Muscle of leg (tissue), 11 donors: ENCODE measurements around the gene ITLN1. TPM values are rescaled to one million over a fixed set of nuclear protein-coding genes. Genes with fewer than 3 reads are reported as not detected.
A peak's percentile ranks its signal among the peaks of the same experiment; 100 is the strongest.

Source experiments
- DNase-seq: peaks from one replicate; pipeline ENCODE4 v3.0.0; 2013
- H3K27ac ChIP-seq: one replicate; pipeline ENCODE4 v1.5.1; 2013; ENCODE audit warnings: mild to moderate bottlenecking, low read length, control low read depth
- H3K27me3 ChIP-seq: one replicate; pipeline ENCODE4 v1.6.1; 2013; ENCODE audit warnings: low read length; ENCODE audit not compliant: control insufficient read depth, insufficient read depth
- H3K36me3 ChIP-seq: one replicate; pipeline ENCODE4 v1.6.1; 2013; ENCODE audit warnings: low read length; ENCODE audit not compliant: control insufficient read depth, insufficient read depth
- H3K4me1 ChIP-seq: one replicate; pipeline ENCODE4 v1.6.1; 2013; ENCODE audit warnings: low read length; ENCODE audit not compliant: control insufficient read depth, insufficient read depth
- H3K4me3 ChIP-seq: one replicate; pipeline ENCODE4 v1.5.1; 2013; ENCODE audit warnings: low read length, control low read depth
- H3K9me3 ChIP-seq: replicated peaks from 2 replicates; pipeline ENCODE4 v1.6.1; 2013; ENCODE audit warnings: low read depth, low read length; ENCODE audit not compliant: control insufficient read depth
- WGBS: methylation state at CpG from one replicate; pipeline ENCODE4 v1.1.5; 2013; ENCODE audit warnings: missing lambda C conversion rate; ENCODE audit not compliant: insufficient coverage; 5-methylcytosine and 5-hydroxymethylcytosine counted together
- polyA plus RNA-seq, 8 donors: library from polyadenylated mRNA; unstranded; fragments of 120-200 nt; gene quantifications; one replicate each; pipeline versions ENCODE4 v1.2.1 to v1.2.3, GENCODE V29; 2013; ENCODE audit warnings: inconsistent platforms in 1 of 8, low replicate concordance in 1 of 8; ENCODE audit not compliant: insufficient read length in 8 of 8, insufficient read depth in 1 of 8
- total RNA-seq: library from RNA; stranded (reverse); fragments of 120-200 nt; gene quantifications from one replicate; pipeline ENCODE4 v1.2.4, GENCODE V29; 2013

The ITLN1 gene
- total and polyA plus RNA-seq, 9 donors: 0.13 to 8.6 (median 0.30) TPM; not detected in 2

DNA sequence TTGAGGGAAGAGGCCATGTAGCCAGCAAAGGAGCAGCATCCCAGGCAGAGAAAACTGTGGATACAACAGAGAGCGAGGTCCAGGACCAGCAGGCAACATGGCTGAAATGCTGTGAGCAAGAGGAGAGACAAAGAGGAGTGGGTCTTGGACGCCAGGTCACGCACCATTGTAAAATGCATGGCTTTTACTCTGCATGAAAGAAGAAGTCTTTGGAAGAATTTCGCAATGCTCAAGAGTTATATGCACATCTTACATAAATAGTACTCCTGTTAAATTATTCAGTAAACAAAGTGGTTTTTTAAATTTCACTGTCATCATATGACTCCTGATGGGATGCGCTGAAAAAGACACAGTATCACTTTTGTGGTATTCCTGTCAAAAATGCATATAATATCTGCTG, 25.8 kb downstream of the ITLN1 start:
- Histone ChIP-seq H3K4me3 (no peak overlapping the region), H3K27me3 (no peaks in the 10 kb centered on the region), H3K9me3 (no peaks in the 10 kb centered on the region), H3K36me3 (no peaks in the 10 kb centered on the region), H3K27ac (no peak overlapping the region), H3K4me1 (no peaks in the 10 kb centered on the region)
- WGBS: 93% methylated on average over 1 of the region's 5 CpGs
- DNase-seq: peak; percentile 23

DNA sequence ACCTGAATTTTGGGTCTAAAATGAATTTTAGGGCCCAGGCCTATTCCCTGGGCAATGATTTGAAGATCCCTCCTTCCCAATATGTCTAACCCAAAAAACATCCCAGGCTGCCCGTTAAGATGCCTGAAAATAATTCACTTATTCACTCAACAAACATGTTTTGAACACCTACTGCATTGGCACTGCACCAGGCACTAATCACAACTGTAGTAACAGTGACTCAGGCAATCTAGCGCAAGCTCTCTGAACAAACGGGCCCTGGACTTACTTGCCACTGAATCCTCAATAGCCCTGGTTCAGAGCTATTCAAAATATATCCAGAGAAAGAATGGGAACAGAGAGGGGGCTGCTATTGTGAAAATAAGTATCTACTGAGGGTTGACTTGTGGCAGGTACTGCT, 26.5 kb downstream of the ITLN1 start:
- WGBS: 60% methylated on average over 1 of the region's 3 CpGs
- Histone ChIP-seq H3K4me3 (no peak overlapping the region), H3K27me3 (no peaks in the 10 kb centered on the region)

DNA sequence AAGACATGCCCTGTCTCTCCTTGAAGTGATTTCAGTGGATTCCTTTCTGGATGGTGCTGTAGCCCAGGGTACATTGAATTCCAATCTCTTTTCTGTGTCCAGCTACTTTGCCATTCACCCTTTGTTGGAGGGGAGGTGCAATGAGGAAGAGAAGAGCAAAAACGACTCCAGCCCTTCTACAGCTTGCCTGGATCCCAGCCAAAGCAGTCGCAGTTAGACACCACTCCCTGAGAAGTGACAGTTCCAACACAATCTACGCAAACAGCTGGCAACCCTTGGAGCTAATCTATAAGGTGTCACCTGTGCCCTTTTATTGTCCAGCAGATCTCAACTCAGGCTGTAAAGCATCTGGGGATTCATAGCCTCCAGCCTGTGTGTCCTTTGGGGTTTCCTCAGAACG, 26.9 kb downstream of the ITLN1 start:
- WGBS: no CpG with 5 or more reads among the region's 4 CpGs
- DNase-seq: peak; percentile 43

More for the DNA sequence above, 26.5 kb downstream of the ITLN1 start:
- no peak overlapping the region for H3K27ac ChIP-seq
- no peaks in the 10 kb centered on the region for H3K36me3 ChIP-seq
- no peaks in the 10 kb centered on the region for H3K4me1 ChIP-seq
- H3K9me3 ChIP-seq: no peaks in the 10 kb centered on the region
- no peak for DNase-seq

DNA sequence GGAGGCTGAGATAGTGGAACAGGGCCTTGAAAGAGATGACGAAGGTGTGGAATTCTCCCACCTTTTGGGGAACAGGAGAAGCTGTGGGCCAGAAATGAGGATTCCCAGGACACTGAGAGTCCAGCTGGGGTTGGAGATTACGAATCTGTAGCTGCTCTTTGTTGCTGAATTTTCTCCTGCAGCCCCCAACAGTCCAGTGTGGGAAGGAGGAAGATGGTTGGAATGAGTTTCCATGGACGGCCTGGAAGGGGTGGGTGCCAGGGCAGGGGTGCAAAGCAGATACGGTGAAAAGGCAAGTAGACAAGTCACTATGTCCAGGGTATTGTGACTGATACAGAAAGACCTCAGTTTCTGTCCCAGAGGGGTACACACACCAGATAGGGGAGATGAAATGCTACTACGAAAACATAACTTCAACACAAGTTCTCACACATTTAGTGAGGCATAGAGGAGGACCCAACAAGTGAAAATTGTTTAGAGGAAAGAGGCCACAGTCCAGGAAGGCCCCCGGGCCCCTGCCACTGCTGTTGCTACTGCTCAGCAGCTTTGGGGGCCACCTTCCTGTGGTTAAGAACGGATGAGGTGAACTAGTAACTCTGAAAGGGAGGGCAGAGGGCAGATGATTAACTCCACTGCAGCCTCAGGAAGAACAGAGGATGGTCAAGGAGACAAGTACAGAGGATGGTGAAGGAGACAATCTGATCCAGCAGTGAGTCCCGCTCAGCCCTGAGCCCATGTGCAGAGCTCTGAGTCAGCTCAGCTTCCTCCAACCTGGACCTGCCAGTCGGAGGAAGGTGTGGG, 29.6 kb downstream of the ITLN1 start:
- Histone ChIP-seq H3K4me3 (no peak overlapping the region), H3K27me3 (no peaks in the 10 kb centered on the region), H3K4me1 (no peaks in the 10 kb centered on the region), H3K9me3 (no peaks in the 10 kb centered on the region), H3K36me3 (no peaks in the 10 kb centered on the region), H3K27ac (no peak overlapping the region)
- DNase-seq: no peak
- WGBS: 73% methylated on average over 5 of the region's 9 CpGs

More for the DNA sequence above, 26.9 kb downstream of the ITLN1 start:
- no peaks in the 10 kb centered on the region for H3K4me1 ChIP-seq
- H3K9me3 ChIP-seq: no peaks in the 10 kb centered on the region
- H3K36me3 ChIP-seq: no peaks in the 10 kb centered on the region
- no peak overlapping the region for H3K27ac ChIP-seq
- no peak overlapping the region for H3K4me3 ChIP-seq
- H3K27me3 ChIP-seq: no peaks in the 10 kb centered on the region

DNA sequence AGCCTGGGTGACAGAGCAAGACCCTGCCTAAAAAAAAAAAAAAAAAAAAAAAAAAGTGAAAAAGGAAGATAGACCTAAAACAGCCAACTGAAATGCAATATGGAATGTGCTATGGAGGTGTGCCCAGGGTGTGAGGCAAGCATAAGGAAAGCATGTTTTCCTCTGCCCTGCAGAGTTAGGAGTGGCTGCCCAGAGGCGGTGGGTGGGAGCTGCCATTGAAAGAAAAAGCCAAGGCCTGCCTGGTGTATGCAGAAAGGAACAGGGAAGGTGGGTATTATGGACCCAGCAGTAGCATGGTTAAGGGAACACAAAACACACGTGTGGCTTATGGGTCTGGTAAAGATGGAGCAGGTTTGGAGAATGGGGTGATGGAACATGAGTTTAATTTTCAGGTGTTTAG, 31.2 kb downstream of the ITLN1 start:
- Histone ChIP-seq H3K4me1 (no peaks in the 10 kb centered on the region), H3K9me3 (no peaks in the 10 kb centered on the region), H3K27me3 (no peaks in the 10 kb centered on the region), H3K27ac (no peak overlapping the region), H3K4me3 (no peak overlapping the region), H3K36me3 (no peaks in the 10 kb centered on the region)
- DNase-seq: no peak
- WGBS: 55% methylated on average over 2 of the region's 2 CpGs

DNA sequence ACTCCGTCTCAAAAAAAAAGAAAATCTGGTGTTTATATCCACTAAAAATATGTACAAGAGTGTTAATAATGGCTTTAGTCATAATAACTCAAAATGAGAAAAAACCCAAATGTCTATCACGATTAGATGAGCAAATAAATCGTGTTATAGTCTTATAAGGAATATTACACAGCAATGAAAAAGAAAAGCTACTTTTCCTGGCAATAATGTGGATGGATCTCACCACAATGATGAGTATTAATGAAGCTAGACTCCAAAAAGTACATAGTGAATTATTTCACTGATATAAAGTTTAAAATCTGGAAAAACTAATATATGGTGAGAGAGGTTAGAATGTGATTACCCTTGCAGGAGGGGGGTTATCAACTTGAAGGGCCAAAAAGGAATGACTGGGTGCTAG, 32.0 kb downstream of the ITLN1 start:
- WGBS: no CpG with 5 or more reads among the region's 3 CpGs
- Histone ChIP-seq H3K27ac (no peak overlapping the region), H3K36me3 (no peaks in the 10 kb centered on the region), H3K4me3 (no peak overlapping the region), H3K27me3 (no peaks in the 10 kb centered on the region), H3K4me1 (no peaks in the 10 kb centered on the region), H3K9me3 (no peaks in the 10 kb centered on the region)
- DNase-seq: no peak

DNA sequence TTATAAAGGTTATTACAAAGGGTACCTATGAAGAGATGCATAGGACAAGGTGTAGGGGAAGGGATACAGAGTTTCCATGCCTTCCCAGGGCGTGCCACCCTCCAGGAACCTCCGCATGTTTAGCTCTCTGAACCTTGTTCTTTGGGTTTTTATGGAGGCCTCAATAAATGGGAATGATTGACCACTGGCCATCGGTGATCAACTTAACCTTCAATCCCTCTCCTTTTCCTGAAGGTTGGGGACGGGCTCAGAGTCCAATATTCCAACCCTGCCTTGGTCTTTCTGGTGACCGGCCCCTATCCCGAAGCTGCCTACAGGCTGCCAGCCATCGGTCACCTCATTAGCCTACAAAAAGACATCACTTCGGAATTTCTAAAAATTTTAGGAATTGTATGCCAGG, 34.0 kb downstream of the ITLN1 start:
- H3K27me3 ChIP-seq: no peaks in the 10 kb centered on the region
- H3K4me3 ChIP-seq: no peak overlapping the region
- 86% methylated on average over 4 of the region's 8 CpGs for WGBS
- H3K9me3 ChIP-seq: no peaks in the 10 kb centered on the region
- no peak for DNase-seq
- H3K4me1 ChIP-seq: no peaks in the 10 kb centered on the region
- no peak overlapping the region for H3K27ac ChIP-seq
- no peaks in the 10 kb centered on the region for H3K36me3 ChIP-seq

DNA sequence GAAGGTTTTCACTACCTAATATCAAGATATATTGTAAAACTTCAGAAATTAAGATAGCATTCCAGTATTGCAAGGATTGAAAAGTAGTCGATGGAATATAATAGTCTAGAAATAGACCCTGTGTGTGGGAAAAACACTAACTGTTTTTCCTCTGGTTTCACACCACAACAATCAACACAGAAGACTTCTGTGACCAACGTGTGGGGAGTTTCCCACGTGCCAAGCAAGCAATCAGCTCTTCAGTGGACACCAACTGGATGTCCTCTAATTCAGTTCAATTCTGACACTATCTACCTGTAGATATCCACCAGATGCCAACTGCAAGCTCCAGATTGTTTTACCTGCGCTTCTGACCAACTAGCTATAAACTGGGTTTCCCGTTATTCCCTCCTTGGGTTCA, 34.4 kb downstream of the ITLN1 start:
- no peaks in the 10 kb centered on the region for H3K9me3 ChIP-seq
- no peak overlapping the region for H3K27ac ChIP-seq
- H3K27me3 ChIP-seq: no peaks in the 10 kb centered on the region
- 50% methylated on average over 2 of the region's 5 CpGs for WGBS
- H3K4me1 ChIP-seq: no peaks in the 10 kb centered on the region
- no peaks in the 10 kb centered on the region for H3K36me3 ChIP-seq
- DNase-seq: no peak
- no peak overlapping the region for H3K4me3 ChIP-seq

DNA sequence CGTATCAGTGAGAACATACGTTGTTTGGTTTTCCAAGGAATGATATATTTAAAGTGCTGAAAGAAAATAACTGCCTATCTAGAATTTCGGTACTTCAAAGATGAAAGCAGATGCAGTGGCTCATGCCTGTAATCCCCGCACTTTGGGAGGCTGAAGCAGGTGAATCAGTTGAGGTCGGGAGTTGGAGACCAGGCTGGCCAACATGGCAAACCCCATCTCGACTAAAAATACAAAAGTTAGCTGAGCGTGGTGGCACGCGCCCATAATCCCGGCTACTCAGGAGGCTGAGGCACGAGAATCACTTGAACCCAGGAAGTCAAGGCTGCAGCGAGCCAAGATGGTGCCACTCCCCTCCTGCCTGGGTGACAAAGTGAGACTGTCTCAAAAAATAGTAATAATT, 38.7 kb downstream of the ITLN1 start:
- Histone ChIP-seq H3K4me3 (no peak overlapping the region), H3K36me3 (no peaks in the 10 kb centered on the region), H3K4me1 (no peaks in the 10 kb centered on the region), H3K27ac (no peak overlapping the region), H3K27me3 (no peaks in the 10 kb centered on the region), H3K9me3 (no peaks in the 10 kb centered on the region)
- DNase-seq: no peak
- WGBS: 86% methylated on average over 11 of the region's 12 CpGs

DNA sequence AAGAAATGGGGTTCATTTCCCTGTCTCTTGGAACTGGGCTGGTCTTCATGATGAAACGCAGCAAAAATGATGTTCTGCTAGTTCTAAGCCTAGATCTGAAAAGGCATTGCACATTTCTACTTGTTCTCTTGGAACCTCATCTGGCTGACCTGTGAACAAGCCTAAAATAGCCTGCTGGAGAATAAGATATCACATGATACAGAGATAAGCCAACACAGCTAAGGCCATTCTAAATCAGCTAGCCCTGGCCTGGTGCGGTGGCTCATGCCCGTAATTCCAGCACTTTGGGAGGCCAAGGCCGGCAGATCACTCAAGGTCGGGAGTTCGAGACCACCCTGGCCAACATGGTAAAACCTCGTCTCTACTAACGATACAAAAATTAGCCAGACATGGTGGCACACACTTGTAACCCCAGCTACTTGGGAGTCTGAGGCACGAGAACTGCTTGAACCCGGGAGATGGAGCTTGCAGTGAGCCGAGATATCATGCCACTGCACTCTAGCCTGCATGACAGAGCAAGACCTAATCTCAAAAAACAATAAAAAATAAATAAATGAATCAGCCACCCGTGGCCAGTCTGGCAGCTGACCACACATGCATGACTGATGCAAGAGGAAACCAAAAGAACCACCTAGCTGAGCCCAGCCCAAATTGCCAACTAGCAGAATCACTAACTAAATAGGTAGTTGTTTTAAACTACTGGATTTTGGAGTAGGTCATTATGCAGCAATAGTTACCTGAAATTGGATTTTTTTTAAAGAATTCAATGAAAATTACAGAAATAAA, 40.3 kb downstream of the ITLN1 start:
- H3K4me3 ChIP-seq: no peak overlapping the region
- WGBS: 97% methylated on average over 9 of the region's 12 CpGs
- H3K9me3 ChIP-seq: no peaks in the 10 kb centered on the region
- H3K4me1 ChIP-seq: no peaks in the 10 kb centered on the region
- H3K27ac ChIP-seq: no peak overlapping the region
- H3K36me3 ChIP-seq: no peaks in the 10 kb centered on the region
- no peaks in the 10 kb centered on the region for H3K27me3 ChIP-seq
- no peak for DNase-seq
